ENCODE measurements around the gene SLC45A2.
"Not testable (repeated sequence)": the region's sequence is repeated elsewhere in the genome, so short reads cannot be mapped to it uniquely, and the experiment has no call there.

SLC45A2 gene, protein sequence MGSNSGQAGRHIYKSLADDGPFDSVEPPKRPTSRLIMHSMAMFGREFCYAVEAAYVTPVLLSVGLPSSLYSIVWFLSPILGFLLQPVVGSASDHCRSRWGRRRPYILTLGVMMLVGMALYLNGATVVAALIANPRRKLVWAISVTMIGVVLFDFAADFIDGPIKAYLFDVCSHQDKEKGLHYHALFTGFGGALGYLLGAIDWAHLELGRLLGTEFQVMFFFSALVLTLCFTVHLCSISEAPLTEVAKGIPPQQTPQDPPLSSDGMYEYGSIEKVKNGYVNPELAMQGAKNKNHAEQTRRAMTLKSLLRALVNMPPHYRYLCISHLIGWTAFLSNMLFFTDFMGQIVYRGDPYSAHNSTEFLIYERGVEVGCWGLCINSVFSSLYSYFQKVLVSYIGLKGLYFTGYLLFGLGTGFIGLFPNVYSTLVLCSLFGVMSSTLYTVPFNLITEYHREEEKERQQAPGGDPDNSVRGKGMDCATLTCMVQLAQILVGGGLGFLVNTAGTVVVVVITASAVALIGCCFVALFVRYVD

DNA sequence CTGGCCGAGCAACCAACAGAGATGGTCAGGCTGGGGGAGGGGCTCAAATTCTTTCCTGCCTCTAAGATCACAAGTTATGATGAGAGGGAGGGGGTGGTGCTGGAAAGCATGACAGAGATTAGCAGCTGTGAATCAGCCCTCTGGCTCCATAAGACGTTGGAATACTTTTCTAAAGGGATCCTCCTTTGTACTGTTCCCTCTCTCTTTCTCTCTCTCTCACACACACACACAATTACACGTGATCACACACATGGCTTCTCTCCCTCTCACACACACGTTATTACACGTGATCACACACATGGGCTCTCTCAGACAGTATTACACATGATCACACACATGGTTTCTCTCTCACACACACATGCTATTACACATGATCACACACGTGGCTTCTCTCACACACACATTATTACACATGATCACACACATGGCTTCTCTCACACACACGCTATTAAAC is at the start of gene SLC45A2:
Gene SLC45A2, minus strand, starts transcription at position 23 of the 454 bp plus-strand sequence. CDS start 110 bp downstream, outside the sequence.
- no peak for DNase-seq

- no peak for DNase-seq
Measured at GRCh38 chr5:34031966-34032365, 47.5 kb upstream of the SLC45A2 start.

DNA sequence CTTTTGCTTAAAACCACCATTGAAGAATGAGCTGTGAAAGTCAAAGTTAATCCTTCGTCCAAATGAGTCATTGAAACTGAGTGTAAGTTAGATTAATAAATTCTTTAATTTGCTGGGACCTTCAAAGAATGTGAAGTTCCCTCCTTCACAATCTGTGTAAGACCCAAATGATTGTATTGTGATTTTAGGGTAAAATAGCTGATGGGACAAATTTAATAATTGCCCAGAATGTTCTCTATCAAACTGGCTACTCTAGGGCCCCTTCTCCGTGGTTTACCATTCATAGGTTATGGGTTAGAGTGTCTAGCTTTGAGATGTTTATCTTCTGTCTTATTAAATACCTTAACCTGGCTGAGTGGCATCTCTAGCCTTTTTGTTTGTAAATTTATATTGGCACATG is 46.6 kb upstream of the SLC45A2 start:
- DNase-seq = no peak

DNA sequence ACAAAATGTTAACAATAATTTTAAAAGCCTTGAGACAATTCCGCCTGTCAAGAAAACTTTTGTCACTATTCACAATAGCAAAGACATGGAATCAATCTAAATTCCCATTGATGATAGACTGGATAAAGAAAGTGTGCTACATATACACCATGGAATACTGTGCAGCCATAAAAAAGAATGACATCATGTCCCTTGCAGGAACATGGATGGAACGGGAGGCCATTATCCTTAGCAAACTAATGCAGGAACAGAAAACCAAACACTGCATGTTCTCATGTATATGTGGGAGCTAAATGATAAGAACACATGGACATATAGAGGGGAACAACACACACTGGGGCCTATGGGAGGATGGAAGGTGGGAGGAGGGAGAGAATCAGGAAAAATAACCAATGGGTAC is 46.1 kb upstream of the SLC45A2 start:
- DNase-seq = not testable (repeated sequence)

GRCh38 chr5:34030048-34030447 is 45.6 kb upstream of the SLC45A2 start:
- DNase-seq = no peak

DNA sequence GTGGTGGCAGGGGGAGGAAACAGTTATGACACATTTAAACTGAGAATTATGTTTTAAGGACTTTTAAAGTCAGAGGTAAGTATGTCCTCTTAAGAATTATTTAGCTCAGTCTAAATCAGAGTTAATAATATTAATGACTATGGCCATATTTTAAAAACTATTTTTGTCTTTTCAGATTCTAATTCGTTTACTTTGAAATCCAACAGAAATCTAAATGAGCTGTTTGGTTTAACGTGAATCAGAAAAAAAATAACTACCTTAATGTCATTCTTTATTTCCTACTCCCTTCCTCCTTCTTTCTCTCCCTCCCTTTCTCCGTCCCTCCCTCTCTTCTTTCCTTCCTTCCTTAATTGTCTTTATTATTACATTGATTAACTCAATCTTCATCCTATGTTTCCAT is 43.9 kb upstream of the SLC45A2 start:
- DNase-seq = no peak

- DNase-seq = no peak
Measured at GRCh38 chr5:34026089-34026761, 41.7 kb upstream of the SLC45A2 start.

- DNase-seq = no peak
Measured at GRCh38 chr5:34022121-34022705, 37.7 kb upstream of the SLC45A2 start.

DNA sequence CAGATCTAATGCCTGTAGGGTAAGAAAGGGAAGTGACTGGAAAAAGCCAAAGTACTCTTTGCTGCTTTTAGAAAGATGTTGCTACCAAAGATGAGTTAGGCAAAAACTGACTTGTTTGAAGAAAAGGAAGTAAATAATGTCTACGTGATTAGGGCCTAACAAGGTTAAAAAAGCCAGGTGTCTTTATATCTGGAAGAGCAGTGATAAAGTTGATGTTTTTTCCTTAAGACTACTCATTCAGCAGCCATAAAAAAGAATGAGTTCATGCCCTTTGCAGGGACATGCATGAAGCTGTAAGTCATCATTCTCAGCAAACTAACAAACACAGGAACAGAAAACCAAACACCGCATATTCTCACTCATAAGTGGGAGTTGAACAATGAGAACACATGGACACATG is 36.8 kb upstream of the SLC45A2 start:
- DNase-seq = no peak

GRCh38 chr5:34020726-34021125 is 36.2 kb upstream of the SLC45A2 start:
- DNase-seq = no peak

DNA sequence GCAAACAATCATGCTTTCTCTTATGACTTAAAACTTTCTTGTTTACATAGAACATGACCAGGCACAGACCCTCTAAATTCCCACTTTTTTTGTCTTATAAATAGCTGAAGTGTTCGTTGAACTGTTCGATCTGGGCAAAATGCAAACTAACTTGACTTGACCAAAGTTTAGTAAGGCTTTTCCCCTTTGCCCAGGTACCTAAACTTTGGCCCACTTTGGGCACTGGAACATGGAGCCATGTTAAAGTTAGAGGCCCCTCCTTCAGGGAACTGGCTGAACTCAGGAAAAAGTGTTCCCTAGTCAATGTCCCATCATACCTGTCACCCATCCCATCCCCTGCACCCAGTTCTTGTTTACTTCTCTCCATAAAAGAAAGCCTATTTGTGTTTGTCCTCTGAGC is 32.8 kb upstream of the SLC45A2 start:
- DNase-seq = no peak

- DNase-seq = no peak
Measured at GRCh38 chr5:34016750-34017149, 32.3 kb upstream of the SLC45A2 start.

DNA sequence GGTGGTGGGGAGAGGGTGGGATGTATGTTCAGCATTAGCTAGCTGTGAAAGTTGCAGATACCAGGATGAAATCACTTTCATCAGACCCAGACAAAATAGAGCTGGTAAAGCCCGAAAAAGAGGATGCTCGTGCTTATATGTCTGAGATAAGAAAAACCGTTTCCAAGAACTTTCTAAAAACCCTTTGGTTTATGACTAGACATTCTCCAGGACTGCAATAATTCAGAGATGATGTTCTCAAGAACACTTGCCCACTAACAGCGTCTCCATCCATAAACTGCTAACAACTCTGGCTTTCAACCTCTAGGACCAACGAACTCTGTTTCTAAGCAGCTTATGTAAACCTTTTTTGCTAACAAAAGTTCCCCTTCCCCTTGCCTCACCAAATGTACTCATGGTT is 31.7 kb upstream of the SLC45A2 start:
- no peak for DNase-seq

- DNase-seq = no peak
Measured at GRCh38 chr5:34015120-34015822, 30.8 kb upstream of the SLC45A2 start.

DNA sequence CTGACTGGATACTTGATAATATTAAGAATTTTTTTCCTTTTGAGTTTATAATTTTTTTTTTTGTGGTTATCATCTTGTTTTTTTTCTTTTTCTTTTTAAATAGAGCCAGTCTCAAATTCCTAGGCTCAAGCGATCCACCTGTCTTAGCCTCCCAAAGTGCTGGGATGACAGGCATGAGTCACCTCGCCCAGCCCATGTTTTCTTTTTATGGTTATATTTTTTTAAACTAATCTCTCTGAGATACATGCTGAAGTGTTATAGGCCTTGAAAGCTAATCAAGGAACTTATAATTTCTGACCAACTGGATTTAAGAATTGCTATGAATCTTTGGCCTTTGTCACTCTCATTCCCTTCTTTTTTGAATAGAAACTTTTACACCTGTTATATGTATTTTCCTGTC is 30.1 kb upstream of the SLC45A2 start:
- DNase-seq = no peak

- no peak for DNase-seq
Measured at GRCh38 chr5:34013547-34013946, 29.1 kb upstream of the SLC45A2 start.

- no peak for DNase-seq
Measured at GRCh38 chr5:34012791-34013190, 28.3 kb upstream of the SLC45A2 start.

- no peak for DNase-seq
Measured at GRCh38 chr5:34011536-34011935, 27.0 kb upstream of the SLC45A2 start.

- DNase-seq = not testable (repeated sequence)
Measured at GRCh38 chr5:34010146-34010545, 25.7 kb upstream of the SLC45A2 start.

- DNase-seq = no peak
Measured at GRCh38 chr5:34009610-34010009, 25.1 kb upstream of the SLC45A2 start.

DNA sequence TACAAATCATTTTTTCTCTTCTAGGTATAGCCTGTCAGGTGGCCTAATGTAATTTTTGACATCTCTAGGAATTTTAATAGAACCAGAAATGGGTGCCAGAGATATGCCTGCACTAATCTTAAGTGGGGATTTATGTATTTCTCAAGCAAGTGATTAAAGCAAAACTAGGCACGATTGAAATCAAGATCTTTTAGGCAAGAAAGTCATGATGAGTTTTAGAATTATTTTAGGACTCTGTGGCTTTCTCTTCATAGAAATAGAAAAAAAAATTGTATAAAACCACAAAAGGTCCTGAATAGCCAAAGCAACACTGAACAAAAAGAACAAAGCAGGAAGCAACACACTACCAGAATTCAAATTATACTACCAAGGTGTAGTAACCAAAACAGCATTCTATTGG is 24.3 kb upstream of the SLC45A2 start:
- peak; percentile 37 for DNase-seq

GRCh38 chr5:34007621-34008600 is 23.4 kb upstream of the SLC45A2 start, which contains the start of gene AMACR:
AMACR (minus strand) TSS chr5:34008050; CDS start chr5:34008019, 31 bp downstream.
- DNase-seq = peak; percentile 91
